Measurements from ENCODE around the gene KRT222. TPM values are rescaled to one million over a fixed set of nuclear protein-coding genes. Genes with fewer than 3 reads are reported as not detected.
A peak's percentile ranks its signal among the peaks of the same experiment; 100 is the strongest.

KRT222 gene
- total RNA-seq, 4 donors from 2014 or later, result 0.50 to 5.7 (median 2.3) TPM

DNA sequence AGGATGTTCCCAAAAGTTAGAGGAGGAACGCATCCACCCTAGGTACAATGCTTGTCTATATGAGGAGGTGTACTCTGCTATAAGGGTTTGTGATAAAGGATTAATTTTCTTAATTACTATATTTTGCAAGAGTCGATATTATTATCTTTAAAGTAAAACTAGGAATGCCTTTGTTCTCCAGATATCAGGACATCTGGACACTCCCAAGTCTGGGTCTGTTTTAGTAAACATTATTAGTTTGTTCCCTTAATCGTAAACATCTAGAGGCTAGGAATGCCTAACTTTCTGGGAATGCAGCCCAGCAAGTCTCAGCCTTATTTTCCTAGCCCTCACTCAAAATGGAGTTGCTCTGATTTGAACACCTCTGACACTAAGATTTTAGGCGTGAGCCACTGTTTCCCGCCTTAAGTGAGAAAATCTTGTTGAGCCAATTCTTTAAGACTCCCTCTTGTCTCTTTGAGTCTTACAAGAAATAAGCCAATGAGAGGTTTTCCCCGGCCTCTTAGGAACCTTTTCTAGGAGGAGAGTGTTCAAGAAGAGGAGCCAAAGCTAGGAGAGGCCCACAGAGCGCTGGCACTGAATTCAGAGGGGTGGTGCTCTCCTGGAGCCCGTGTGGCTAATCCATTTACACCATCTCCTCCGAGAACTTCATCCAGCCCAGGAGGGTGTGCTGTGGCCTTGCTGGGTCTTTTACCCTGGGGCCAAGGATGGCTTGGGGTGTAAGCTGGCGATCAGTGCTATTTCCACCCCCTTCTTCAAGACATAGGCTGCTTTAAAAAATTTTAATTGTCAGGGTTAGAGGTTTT, 58.2 kb downstream of the KRT222 start:
- peak overlapping the region in 1 of 3 donors; percentile 57 for H3K27ac ChIP-seq
- TF ChIP-seq POLR2A (IDR thresholded peaks at IDR 0.05), result no peak
- TF ChIP-seq, protein P1, sequence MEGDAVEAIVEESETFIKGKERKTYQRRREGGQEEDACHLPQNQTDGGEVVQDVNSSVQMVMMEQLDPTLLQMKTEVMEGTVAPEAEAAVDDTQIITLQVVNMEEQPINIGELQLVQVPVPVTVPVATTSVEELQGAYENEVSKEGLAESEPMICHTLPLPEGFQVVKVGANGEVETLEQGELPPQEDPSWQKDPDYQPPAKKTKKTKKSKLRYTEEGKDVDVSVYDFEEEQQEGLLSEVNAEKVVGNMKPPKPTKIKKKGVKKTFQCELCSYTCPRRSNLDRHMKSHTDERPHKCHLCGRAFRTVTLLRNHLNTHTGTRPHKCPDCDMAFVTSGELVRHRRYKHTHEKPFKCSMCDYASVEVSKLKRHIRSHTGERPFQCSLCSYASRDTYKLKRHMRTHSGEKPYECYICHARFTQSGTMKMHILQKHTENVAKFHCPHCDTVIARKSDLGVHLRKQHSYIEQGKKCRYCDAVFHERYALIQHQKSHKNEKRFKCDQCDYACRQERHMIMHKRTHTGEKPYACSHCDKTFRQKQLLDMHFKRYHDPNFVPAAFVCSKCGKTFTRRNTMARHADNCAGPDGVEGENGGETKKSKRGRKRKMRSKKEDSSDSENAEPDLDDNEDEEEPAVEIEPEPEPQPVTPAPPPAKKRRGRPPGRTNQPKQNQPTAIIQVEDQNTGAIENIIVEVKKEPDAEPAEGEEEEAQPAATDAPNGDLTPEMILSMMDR (IDR thresholded peaks at IDR 0.05), result no peak
- DNase-seq, result peak in 1 of 2 donors; percentile 44
- H3K36me3 ChIP-seq, result no peaks in the 10 kb centered on the region
- 45 to 51% methylated on average over 10 of the region's 10 CpGs for WGBS, 2 donors
- H3K4me3 ChIP-seq (replicated peaks in 1 of 3), result no peak overlapping the region
- no peaks in the 10 kb centered on the region for H3K27me3 ChIP-seq
- intact Hi-C loops (cut with DNase I), result no loop called here
- peaks cover 10 to 21% of the 10 kb centered on the region in 2 donors for H3K4me1 ChIP-seq
- H3K9me3 ChIP-seq, result no peaks in the 10 kb centered on the region

DNA sequence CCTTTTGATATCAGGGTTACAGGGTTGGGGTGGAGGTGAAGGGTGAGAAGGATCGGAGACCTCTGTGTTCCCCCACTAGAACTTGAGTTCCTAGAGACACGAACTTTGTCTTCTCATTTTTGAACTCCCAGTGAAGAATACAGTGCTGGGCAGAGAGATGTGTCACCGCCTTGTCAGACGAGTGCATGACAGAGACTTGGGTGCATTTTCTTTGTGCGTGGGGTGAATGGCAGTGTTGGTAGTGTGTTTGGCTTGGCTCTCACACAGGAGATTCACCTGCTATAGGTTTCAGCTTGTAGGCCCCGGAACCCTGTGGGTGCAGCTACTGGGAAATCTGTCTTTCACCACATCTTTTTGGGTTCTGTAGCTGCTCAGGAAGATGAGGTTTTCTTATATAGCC, 59.7 kb downstream of the KRT222 start:
- intact Hi-C loops (cut with DNase I), result no loop called here
- no peak for DNase-seq
- Histone ChIP-seq H3K36me3 (no peaks in the 10 kb centered on the region), H3K27ac (no peak overlapping the region), H3K9me3 (no peaks in the 10 kb centered on the region), H3K4me1 (peaks cover 10 to 21% of the 10 kb centered on the region in 2 donors), H3K27me3 (no peaks in the 10 kb centered on the region), H3K4me3 (replicated peaks in 1 of 3) (no peak overlapping the region)
- TF ChIP-seq, protein P1 (IDR thresholded peaks at IDR 0.05), result no peak
- no peak for TF ChIP-seq POLR2A (IDR thresholded peaks at IDR 0.05)
- 90 to 91% methylated on average over 6 of the region's 6 CpGs for WGBS, 2 donors

Other genes with a start within 250 kb of the KRT222 start
- 1 to 10 TPM in 3 of 4 donors, under 1 TPM in 1; 0.20 to 5.2 (median 2.2) TPM for gene TOP2A, start 247.3 kb downstream of the KRT222 start, total RNA-seq
- gene IGFBP4, start 221.7 kb downstream of the KRT222 start, total RNA-seq, result 100 to 1,000 TPM; 234 to 334 (median 274) TPM
- gene TNS4, start 163.6 kb downstream of the KRT222 start, total RNA-seq, result 10 to 100 TPM in 2 of 4 donors, 1 to 10 TPM in 2; 5.4 to 24.7 (median 16.2) TPM
- gene CCR7, start 99.7 kb downstream of the KRT222 start, total RNA-seq, result 1 to 10 TPM in 1 of 4 donors, under 1 TPM in 2, not detected in 1; 0.27 to 1.6 (median 0.93) TPM
- gene SMARCE1, start 17.4 kb downstream of the KRT222 start, total RNA-seq, result 100 to 1,000 TPM in 3 of 4 donors, 10 to 100 TPM in 1; 82.1 to 125 (median 108) TPM
- gene KRT24, start 38.6 kb upstream of the KRT222 start, total RNA-seq, result not detected
- gene KRT25, start 90.2 kb upstream of the KRT222 start, total RNA-seq, result not detected
- not detected for gene KRT26, start 107.0 kb upstream of the KRT222 start, total RNA-seq
- gene KRT27, start 117.4 kb upstream of the KRT222 start, total RNA-seq, result not detected
- not detected for gene KRT28, start 134.8 kb upstream of the KRT222 start, total RNA-seq
- 10 to 100 TPM in 2 of 4 donors, 1 to 10 TPM in 2; 1.3 to 10.8 (median 8.8) TPM for gene KRT10, start 157.4 kb upstream of the KRT222 start, total RNA-seq
- gene KRT12, start 202.0 kb upstream of the KRT222 start, total RNA-seq, result not detected
- gene KRT20, start 220.1 kb upstream of the KRT222 start, total RNA-seq, result not detected